H9 (cell line): ENCODE measurements around the gene GIPC3. TPM values are rescaled to one million over a fixed set of nuclear protein-coding genes. Genes with fewer than 3 reads are reported as not detected.

Experiments used
- DNase-seq: peaks from one replicate; pipeline ENCODE4 v3.0.0-alpha.2; 2017
- H2AFZ ChIP-seq: one replicate; pipeline ENCODE4 v1.6.1; 2013; ENCODE audit warnings: mild to moderate bottlenecking, low read length, control low read depth, moderate library complexity
- H2AK5ac ChIP-seq: 2 replicates; pipeline ENCODE4 v1.6.1; 2013; ENCODE audit warnings: low read length, control low read depth, mixed read lengths; ENCODE audit not compliant: insufficient read length
- H2BK120ac ChIP-seq: one replicate; pipeline ENCODE4 v1.6.1; 2013; ENCODE audit warnings: low read depth, mild to moderate bottlenecking, low read length, control low read depth, inconsistent platforms; ENCODE audit not compliant: poor library complexity, severe bottlenecking
- H2BK12ac ChIP-seq: 2 replicates; pipeline ENCODE4 v1.6.1; 2013; ENCODE audit warnings: low read length, control low read depth, mixed read lengths, low read depth; ENCODE audit not compliant: insufficient read length
- H2BK15ac ChIP-seq: 2 replicates; pipeline ENCODE4 v1.6.1; 2013; ENCODE audit warnings: low read depth, low read length, control low read depth
- H2BK20ac ChIP-seq: one replicate; pipeline ENCODE4 v1.6.1; 2013; ENCODE audit warnings: low read depth, mild to moderate bottlenecking, low read length, control low read depth, inconsistent platforms; ENCODE audit not compliant: poor library complexity, severe bottlenecking
- H2BK5ac ChIP-seq: 2 replicates; pipeline ENCODE4 v1.6.1; 2013; ENCODE audit warnings: low read length, control low read depth, mixed read lengths; ENCODE audit not compliant: insufficient read length
- H3K14ac ChIP-seq: 2 replicates; pipeline ENCODE4 v1.6.1; 2013; ENCODE audit warnings: low read length, control low read depth; ENCODE audit not compliant: insufficient read depth
- H3K18ac ChIP-seq: 2 replicates; pipeline ENCODE4 v1.6.1; 2013; ENCODE audit warnings: low read depth, mild to moderate bottlenecking, mixed read lengths, low read length, control low read depth; ENCODE audit not compliant: insufficient read length
- H3K23ac ChIP-seq: 2 replicates; pipeline ENCODE4 v1.6.1; 2013; ENCODE audit warnings: low read length, control low read depth, mixed read lengths, low read depth; ENCODE audit not compliant: insufficient read length
- H3K23me2 ChIP-seq: 2 replicates; pipeline ENCODE4 v1.6.1; 2013; ENCODE audit warnings: low read depth, mild to moderate bottlenecking, mixed read lengths, low read length, control low read depth; ENCODE audit not compliant: insufficient read length, poor library complexity, severe bottlenecking
- H3K27ac ChIP-seq: 2 replicates; pipeline ENCODE4 v1.5.1; 2013; ENCODE audit warnings: low read length, control low read depth, mixed read lengths, low read depth; ENCODE audit not compliant: insufficient read length
- H3K27me3 ChIP-seq: 2 replicates; pipeline ENCODE4 v1.6.1; 2013; ENCODE audit warnings: low read length, control low read depth, inconsistent platforms; ENCODE audit not compliant: insufficient read depth
- H3K4ac ChIP-seq: 2 replicates; pipeline ENCODE4 v1.6.1; 2013; ENCODE audit warnings: low read depth, mild to moderate bottlenecking, control low read depth, inconsistent platforms, low read length, moderate library complexity
- H3K4me1 ChIP-seq: 2 replicates; pipeline ENCODE4 v1.6.1; 2013; ENCODE audit warnings: low read length, control low read depth, inconsistent platforms; ENCODE audit not compliant: insufficient read depth
- H3K4me2 ChIP-seq: 2 replicates; pipeline ENCODE4 v1.6.1; 2013; ENCODE audit warnings: low read length, control low read depth, mixed read lengths; ENCODE audit not compliant: insufficient read length, insufficient read depth
- H3K56ac ChIP-seq: 2 replicates; pipeline ENCODE4 v1.6.1; 2013; ENCODE audit warnings: low read depth, mild to moderate bottlenecking, mixed read lengths, low read length, control low read depth; ENCODE audit not compliant: insufficient read length
- H3K79me1 ChIP-seq: 2 replicates; pipeline ENCODE4 v1.6.1; 2013; ENCODE audit warnings: low read depth, mild to moderate bottlenecking, moderate library complexity, low read length, control low read depth, inconsistent platforms; ENCODE audit not compliant: insufficient read depth, poor library complexity, severe bottlenecking
- H3K79me2 ChIP-seq: 2 replicates; pipeline ENCODE4 v1.6.1; 2013; ENCODE audit warnings: low read length, control low read depth, inconsistent platforms; ENCODE audit not compliant: insufficient read depth
- H3K9ac ChIP-seq: 2 replicates; pipeline ENCODE4 v1.6.1; 2013; ENCODE audit warnings: low read length, control low read depth, mixed read lengths; ENCODE audit not compliant: insufficient read length; ENCODE audit errors: extremely low read depth
- H3K9me3 ChIP-seq: one replicate; pipeline ENCODE4 v1.6.1; 2013; ENCODE audit warnings: low read depth, low read length, inconsistent platforms; ENCODE audit not compliant: control insufficient read depth
- H3T11ph ChIP-seq: one replicate; pipeline ENCODE4 v1.6.1; 2013; ENCODE audit warnings: mild to moderate bottlenecking, low read length, control low read depth, inconsistent platforms
- H4K20me1 ChIP-seq: one replicate; pipeline ENCODE4 v1.6.1; 2013; ENCODE audit not compliant: control insufficient read depth, insufficient read length, insufficient read depth
- H4K5ac ChIP-seq: 2 replicates; pipeline ENCODE4 v1.6.1; 2013; ENCODE audit warnings: low read depth, mild to moderate bottlenecking, mixed read lengths, low read length, control low read depth; ENCODE audit not compliant: insufficient read length
- H4K8ac ChIP-seq: replicated peaks from 2 replicates; pipeline ENCODE4 v1.6.1; 2013; ENCODE audit warnings: low read length, control low read depth, mixed read lengths, low read depth; ENCODE audit not compliant: insufficient read length
- H4K91ac ChIP-seq: 2 replicates; pipeline ENCODE4 v1.6.1; 2013; ENCODE audit warnings: low read depth, mild to moderate bottlenecking, moderate library complexity, mixed read lengths, low read length, control low read depth; ENCODE audit not compliant: insufficient read length
- H3K27ac Mint-ChIP-seq, 3 experiments: 2 replicates in 2 of 3; 3 replicates in 1 of 3; pipeline ENCODE4 v1.8.0; 2020 to 2021; ENCODE audit warnings: mixed read lengths in 3 of 3, mild to moderate bottlenecking in 1 of 3, moderate library complexity in 1 of 3
- H3K27me3 Mint-ChIP-seq: 2 replicates; pipeline ENCODE4 v1.8.0; 2021; ENCODE audit warnings: low read depth, mild to moderate bottlenecking, moderate library complexity, mixed read lengths
- H3K36me3 Mint-ChIP-seq, 3 experiments: 2 replicates in 2 of 3; 3 replicates in 1 of 3; pipeline ENCODE4 v1.8.0; 2020 to 2021; ENCODE audit warnings: low read depth in 3 of 3, mixed read lengths in 3 of 3; ENCODE audit not compliant: insufficient read depth in 1 of 3
- H3K4me1 Mint-ChIP-seq, 2 experiments: 2 replicates each; pipeline ENCODE4 v1.8.0; 2020; ENCODE audit warnings: mixed read lengths in 2 of 2
- H3K4me3 Mint-ChIP-seq, 2 experiments: 2 replicates in 1 of 2; 3 replicates in 1 of 2; pipeline ENCODE4 v1.8.0; 2020 to 2021; ENCODE audit warnings: mild to moderate bottlenecking in 2 of 2, mixed read lengths in 2 of 2, moderate library complexity in 1 of 2
- H3K9me3 Mint-ChIP-seq, 2 experiments: 2 replicates in 1 of 2; 3 replicates in 1 of 2; pipeline ENCODE4 v1.8.0; 2020; ENCODE audit warnings: mild to moderate bottlenecking in 2 of 2, mixed read lengths in 2 of 2, moderate library complexity in 1 of 2
- WGBS: extraction: QIAGEN DNeasy Blood & Tissue Kit; methylation state at CpG from one replicate; pipeline ENCODE4 v1.1.7; 2013; ENCODE audit warnings: missing lambda C conversion rate, low lambda C conversion rate, mixed read lengths; ENCODE audit not compliant: insufficient read length; ENCODE audit errors: extremely low coverage; 5-methylcytosine and 5-hydroxymethylcytosine counted together
- total RNA-seq: library from RNA; stranded (reverse); gene quantifications from 2 replicates; pipeline ENCODE4 v1.2.1, GENCODE V29; 2021
- TF ChIP-seq, protein P1 (sequence below): fragments of 200-600 bp; sonication (generic); conservative IDR thresholded peaks from 3 replicates; pipeline ENCODE4 v1.8.0; 2021; ENCODE audit warnings: antibody characterized with exemption, mild to moderate bottlenecking

The GIPC3 gene
- total RNA-seq, 1 experiment from 2014 or later = 1.6 TPM

DNA sequence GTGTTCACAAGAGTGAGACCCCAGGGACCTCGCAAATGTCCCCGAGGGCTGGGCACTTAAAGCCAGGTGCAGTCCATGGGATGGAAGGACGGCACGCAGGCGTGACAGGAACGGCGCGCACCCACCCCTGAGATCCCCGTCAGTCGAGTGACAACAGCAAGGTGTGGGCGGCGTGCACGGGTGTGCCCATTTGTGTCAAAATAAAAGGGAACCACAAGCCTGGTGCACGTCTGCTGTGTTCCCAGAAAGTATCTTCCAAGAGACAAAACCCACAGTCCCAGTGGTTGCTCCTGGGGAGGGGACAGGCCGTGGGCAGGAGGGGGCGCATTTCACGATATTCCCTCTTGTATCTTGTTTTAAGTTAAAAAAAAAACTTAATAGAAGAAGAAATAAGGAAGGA is 57.0 kb downstream of the GIPC3 start:
- Histone ChIP-seq H3K9me3 (no peaks in the 10 kb centered on the region), H3K18ac (no peak overlapping the region), H3K23ac (no peak overlapping the region), H3K9ac (no peak overlapping the region), H2BK15ac (no peak overlapping the region), H4K20me1 (no peaks in the 10 kb centered on the region), H2BK20ac (no peak overlapping the region), H3K79me2 (no peaks in the 10 kb centered on the region), H3K4me1 (no peaks in the 10 kb centered on the region), H3K27ac (no peak overlapping the region), H2AFZ (no peak overlapping the region), H3K4me2 (no peak overlapping the region), H2BK5ac (no peak overlapping the region), H3K56ac (no peak overlapping the region), H2BK120ac (no peak overlapping the region), H3K14ac (no peak overlapping the region), H4K8ac (no peak overlapping the region), H4K5ac (no peak overlapping the region), H3K23me2 (no peaks in the 10 kb centered on the region), H2BK12ac (no peak overlapping the region), H3K27me3 (no peaks in the 10 kb centered on the region), H2AK5ac (no peak overlapping the region), H3T11ph (no peak overlapping the region), H4K91ac (no peak overlapping the region), H3K4ac (no peak overlapping the region), H3K79me1 (no peaks in the 10 kb centered on the region)
- Mint-ChIP-seq H3K4me3 (no peak overlapping the region; a peak in 1 of 5 replicates), H3K9me3 (no peaks in the 10 kb centered on the region), H3K27ac (no peak overlapping the region), H3K4me1 (no peaks in the 10 kb centered on the region), H3K27me3 (no peaks in the 10 kb centered on the region), H3K36me3 (peaks cover 10 to 32% (median 30%) of the 10 kb centered on the region in 3 experiments; a peak in 6 of 7 replicates)
- TF ChIP-seq, protein P1, sequence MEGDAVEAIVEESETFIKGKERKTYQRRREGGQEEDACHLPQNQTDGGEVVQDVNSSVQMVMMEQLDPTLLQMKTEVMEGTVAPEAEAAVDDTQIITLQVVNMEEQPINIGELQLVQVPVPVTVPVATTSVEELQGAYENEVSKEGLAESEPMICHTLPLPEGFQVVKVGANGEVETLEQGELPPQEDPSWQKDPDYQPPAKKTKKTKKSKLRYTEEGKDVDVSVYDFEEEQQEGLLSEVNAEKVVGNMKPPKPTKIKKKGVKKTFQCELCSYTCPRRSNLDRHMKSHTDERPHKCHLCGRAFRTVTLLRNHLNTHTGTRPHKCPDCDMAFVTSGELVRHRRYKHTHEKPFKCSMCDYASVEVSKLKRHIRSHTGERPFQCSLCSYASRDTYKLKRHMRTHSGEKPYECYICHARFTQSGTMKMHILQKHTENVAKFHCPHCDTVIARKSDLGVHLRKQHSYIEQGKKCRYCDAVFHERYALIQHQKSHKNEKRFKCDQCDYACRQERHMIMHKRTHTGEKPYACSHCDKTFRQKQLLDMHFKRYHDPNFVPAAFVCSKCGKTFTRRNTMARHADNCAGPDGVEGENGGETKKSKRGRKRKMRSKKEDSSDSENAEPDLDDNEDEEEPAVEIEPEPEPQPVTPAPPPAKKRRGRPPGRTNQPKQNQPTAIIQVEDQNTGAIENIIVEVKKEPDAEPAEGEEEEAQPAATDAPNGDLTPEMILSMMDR = no peak
- DNase-seq = no peak
- WGBS = no CpG with 5 or more reads among the region's 17 CpGs

Other genes starting within 250 kb of the GIPC3 start
- gene NFIC, start 218.9 kb upstream of the GIPC3 start, total RNA-seq = 5.6 and 8.0 TPM in 2 replicates
- 1.3 and 1.9 TPM in 2 replicates for gene SMIM24, start 105.0 kb upstream of the GIPC3 start, total RNA-seq
- not detected in 2 replicates for gene SMIM44, start 102.0 kb upstream of the GIPC3 start, total RNA-seq
- 16.5 and 18.1 TPM in 2 replicates for gene DOHH, start 84.8 kb upstream of the GIPC3 start, total RNA-seq
- gene FZR1, start 79.2 kb upstream of the GIPC3 start, total RNA-seq = 46.0 and 51.4 TPM in 2 replicates
- 1.2 and 1.3 TPM in 2 replicates for gene TEKTIP1, start 46.3 kb upstream of the GIPC3 start, total RNA-seq
- 51.5 and 58.8 TPM in 2 replicates for gene MFSD12, start 27.9 kb upstream of the GIPC3 start, total RNA-seq
- gene HMG20B, start 12.5 kb upstream of the GIPC3 start, total RNA-seq = 58.1 and 58.9 TPM in 2 replicates
- gene TBXA2R, start 21.4 kb downstream of the GIPC3 start, total RNA-seq = 0.63 and 0.64 TPM in 2 replicates
- gene CACTIN, start 41.3 kb downstream of the GIPC3 start, total RNA-seq = 35.9 and 37.3 TPM in 2 replicates
- 41.7 and 42.2 TPM in 2 replicates for gene PIP5K1C, start 115.0 kb downstream of the GIPC3 start, total RNA-seq
- gene TJP3, start 122.9 kb downstream of the GIPC3 start, total RNA-seq = 27.3 and 27.9 TPM in 2 replicates
- gene APBA3, start 176.2 kb downstream of the GIPC3 start, total RNA-seq = 21.3 and 21.8 TPM in 2 replicates
- 60.0 and 65.5 TPM in 2 replicates for gene MRPL54, start 177.2 kb downstream of the GIPC3 start, total RNA-seq
- gene RAX2, start 186.8 kb downstream of the GIPC3 start, total RNA-seq = not detected in 2 replicates
- 11.0 and 13.5 TPM in 2 replicates for gene MATK, start 200.9 kb downstream of the GIPC3 start, total RNA-seq